GM12878 (cell line): ENCODE data around the gene ERP27. TPM values are rescaled to one million over a fixed set of nuclear protein-coding genes. Genes with fewer than 3 reads are reported as not detected.
A peak's percentile ranks its signal among the peaks of the same experiment; 100 is the strongest.

Experiments
- ATAC-seq: fragments of 200-7000 bp; cut with Tn5 transposase; 3 replicates; pipeline ENCODE4 v1.9.1; 2020; ENCODE audit warnings: mild to moderate bottlenecking, moderate library complexity
- BruUV-seq: library from RNA; stranded (reverse); fragments of 400-500 nt; replicated peaks from 2 replicates; lab custom pipeline; 2021; lab: Mats Ljungman, UMichigan
- CTCF ChIA-PET: fragments of 300-600 bp; sonication (Branson Sonifier 250); formaldehyde crosslinking; extraction: SDS; loops from one replicate; lab custom pipeline; 2021; ENCODE audit warnings: inconsistent platforms; lab: Yijun Ruan, JAX
- POLR2A ChIA-PET: fragments of 350-600 bp; formaldehyde crosslinking; extraction: SDS; loops from one replicate; lab custom pipeline; 2021; ENCODE audit warnings: inconsistent platforms; lab: Charles Lee
- RAD21 ChIA-PET: fragments of 300-600 bp; sonication (Branson Sonifier 250); formaldehyde crosslinking; loops from one replicate; lab custom pipeline; 2023; ENCODE audit warnings: antibody characterized with exemption; ENCODE audit not compliant: unreplicated experiment; lab: Charles Lee
- SMC1A ChIA-PET: fragments of 300-600 bp; sonication (Branson Sonifier 250); formaldehyde crosslinking; loops from one replicate; lab custom pipeline; 2023; ENCODE audit not compliant: unreplicated experiment, uncharacterized antibody; lab: Charles Lee
- DNase-seq: peaks from one replicate; pipeline ENCODE4 v3.0.0-alpha.2; 2011; ENCODE audit warnings: low read depth, low spot score
- FAIRE-seq: peaks from 3 replicates; lab custom pipeline; 2011; peaks lifted over from hg19 to GRCh38; lab: Jason Lieb, UNC
- H2AFZ ChIP-seq: 2 replicates; pipeline ENCODE4 v1.6.0; 2011; ENCODE audit warnings: low read depth, low read length, control low read depth; ENCODE audit not compliant: control insufficient read depth
- H3K27ac ChIP-seq: 2 replicates; pipeline ENCODE4 v1.5.1; 2011; ENCODE audit warnings: control low read depth; ENCODE audit not compliant: control insufficient read depth, insufficient read depth
- H3K27me3 ChIP-seq, 2 experiments: replicated peaks in 1 of 2; 2 replicates each; pipeline versions ENCODE4 v1.6.0 to v1.6.1; 2011; ENCODE audit warnings: low read length in 1 of 2; ENCODE audit not compliant: control insufficient read depth in 2 of 2, insufficient read depth in 2 of 2
- H3K36me3 ChIP-seq, 2 experiments: 2 replicates each; pipeline ENCODE4 v1.5.1; 2011; ENCODE audit warnings: low read length in 1 of 2; ENCODE audit not compliant: control insufficient read depth in 2 of 2, insufficient read depth in 2 of 2
- H3K4me1 ChIP-seq: 2 replicates; pipeline ENCODE4 v1.6.1; 2011; ENCODE audit warnings: mild to moderate bottlenecking, low read length, moderate library complexity, mixed read lengths; ENCODE audit not compliant: control insufficient read depth, insufficient read depth
- H3K4me2 ChIP-seq: 2 replicates; pipeline ENCODE4 v1.6.0; 2011; ENCODE audit warnings: control low read depth; ENCODE audit not compliant: control insufficient read depth, insufficient read depth
- H3K4me3 ChIP-seq: fragments of 200-600 bp; sonication (generic); 2 replicates; pipeline ENCODE4 v1.5.1; 2016
- H3K79me2 ChIP-seq: 2 replicates; pipeline ENCODE4 v1.6.0; 2011; ENCODE audit warnings: low read length; ENCODE audit not compliant: control insufficient read depth, insufficient read depth
- H3K9ac ChIP-seq: 2 replicates; pipeline ENCODE4 v1.8.0; 2011; ENCODE audit warnings: low read length, control low read depth, mixed read lengths; ENCODE audit not compliant: control insufficient read depth, insufficient read depth
- H3K9me3 ChIP-seq: replicated peaks from 3 replicates; pipeline ENCODE4 v1.5.1; 2011; ENCODE audit warnings: mild to moderate bottlenecking, low read length; ENCODE audit not compliant: control insufficient read depth, insufficient read depth
- H4K20me1 ChIP-seq: 2 replicates; pipeline ENCODE4 v1.6.0; 2011; ENCODE audit not compliant: control insufficient read depth, insufficient read depth
- BHLHE40 ChIP-seq, 2 experiments: fragments of 450-650 bp in 1 of 2; IDR thresholded peaks; 2 replicates each; pipeline ENCODE4 v1.6.1; 2011 to 2017; ENCODE audit warnings: low read depth in 2 of 2, borderline replicate concordance in 1 of 2, improper control_type of control experiment in 1 of 2, low read length in 1 of 2, mild to moderate bottlenecking in 1 of 2
- BMI1 ChIP-seq: fragments of 450-650 bp; IDR thresholded peaks from 2 replicates; pipeline ENCODE4 v1.6.1; 2016; ENCODE audit warnings: mild to moderate bottlenecking, moderate library complexity, borderline replicate concordance
- CHD1 ChIP-seq: IDR thresholded peaks from 2 replicates; pipeline ENCODE4 v1.6.1; 2012; ENCODE audit warnings: low read depth, low read length, improper control_type of control experiment
- CHD4 ChIP-seq: fragments of 200-600 bp; sonication (generic); IDR thresholded peaks from 2 replicates; pipeline ENCODE4 v1.6.1; 2016; ENCODE audit warnings: mild to moderate bottlenecking
- EGR1 ChIP-seq, 2 experiments: IDR thresholded peaks; 1 replicate in 1 of 2; 2 replicates in 1 of 2; pipeline ENCODE4 v1.6.1; 2011 to 2012; ENCODE audit warnings: low read depth in 2 of 2, low read length in 2 of 2, borderline replicate concordance in 1 of 2, mild to moderate bottlenecking in 1 of 2, moderate library complexity in 1 of 2
- EP300 ChIP-seq, 2 experiments: fragments of 150-350 bp in 1 of 2; IDR thresholded peaks; 2 replicates each; pipeline ENCODE4 v1.6.1; 2011 to 2012; ENCODE audit warnings: low read depth in 2 of 2, low read length in 2 of 2, borderline replicate concordance in 1 of 2, improper control_type of control experiment in 1 of 2, inconsistent platforms in 1 of 2; ENCODE audit not compliant: control insufficient read depth in 1 of 2
- ETV6 ChIP-seq, 2 experiments: fragments of 450-650 bp in 1 of 2; IDR thresholded peaks in 1 of 2; conservative IDR thresholded peaks in 1 of 2; 2 replicates each; pipeline ENCODE4 v1.6.1; 2014; ENCODE audit warnings: antibody characterized with exemption in 1 of 2, borderline replicate concordance in 1 of 2, low read depth in 1 of 2, mild to moderate bottlenecking in 1 of 2, moderate library complexity in 1 of 2
- IKZF2 ChIP-seq, 2 experiments: fragments of 450-650 bp; IDR thresholded peaks; 2 replicates each; pipeline ENCODE4 v1.6.1; 2017; ENCODE audit warnings: mild to moderate bottlenecking in 2 of 2, moderate library complexity in 2 of 2
- IRF4 ChIP-seq: IDR thresholded peaks from 2 replicates; pipeline ENCODE4 v1.6.1; 2011; ENCODE audit warnings: low read depth, low read length
- JUND ChIP-seq: IDR thresholded peaks from 2 replicates; pipeline ENCODE4 v1.6.1; 2012; ENCODE audit warnings: low read depth, mild to moderate bottlenecking, low read length, improper control_type of control experiment, moderate library complexity
- LARP7 ChIP-seq: fragments of 450-650 bp; IDR thresholded peaks from 2 replicates; pipeline ENCODE4 v1.6.1; 2017; ENCODE audit warnings: mild to moderate bottlenecking
- MAX ChIP-seq: IDR thresholded peaks from 2 replicates; pipeline ENCODE4 v1.6.1; 2012; ENCODE audit warnings: low read depth, low read length, improper control_type of control experiment
- MTA2 ChIP-seq: fragments of 450-650 bp; IDR thresholded peaks from 2 replicates; pipeline ENCODE4 v1.6.1; 2016; ENCODE audit warnings: low read depth, mild to moderate bottlenecking, moderate library complexity
- MYC ChIP-seq: IDR thresholded peaks from 2 replicates; pipeline ENCODE4 v1.6.1; 2011; ENCODE audit warnings: mild to moderate bottlenecking, low read length, moderate library complexity, inconsistent platforms; ENCODE audit not compliant: insufficient read depth, insufficient replicate concordance, insufficient read length, severe bottlenecking
- NFIC ChIP-seq: IDR thresholded peaks from 2 replicates; pipeline ENCODE4 v1.6.1; 2012; ENCODE audit warnings: low read depth, mild to moderate bottlenecking, inconsistent platforms, low read length, moderate library complexity
- NFXL1 ChIP-seq: fragments of 450-650 bp; IDR thresholded peaks from 2 replicates; pipeline ENCODE4 v1.6.1; 2017; ENCODE audit warnings: antibody characterized with exemption, mild to moderate bottlenecking, borderline replicate concordance
- NRF1 ChIP-seq: conservative IDR thresholded peaks from 2 replicates; pipeline ENCODE4 v1.6.1; 2011; ENCODE audit warnings: mild to moderate bottlenecking, low read depth, low read length, improper control_type of control experiment
- PAX5 ChIP-seq: IDR thresholded peaks from 2 replicates; pipeline ENCODE4 v1.6.1; 2011; ENCODE audit warnings: low read depth, low read length, borderline replicate concordance
- RAD21 ChIP-seq: IDR thresholded peaks from 2 replicates; pipeline ENCODE4 v1.6.1; 2011; ENCODE audit warnings: mild to moderate bottlenecking, low read depth, low read length, moderate library complexity; ENCODE audit not compliant: insufficient read depth
- SMAD5 ChIP-seq: IDR thresholded peaks from 2 replicates; pipeline ENCODE4 v1.6.1; 2016; ENCODE audit warnings: antibody characterized with exemption, low read depth
- SMC3 ChIP-seq: IDR thresholded peaks from 2 replicates; pipeline ENCODE4 v1.6.1; 2011; ENCODE audit warnings: low read length, improper control_type of control experiment, borderline replicate concordance
- ZZZ3 ChIP-seq: IDR thresholded peaks from 2 replicates; pipeline ENCODE4 v1.6.1; 2011; ENCODE audit warnings: low read depth; ENCODE audit not compliant: control insufficient read depth, insufficient read length
- WGBS: methylation state at CpG from one replicate; pipeline ENCODE4 v1.1.6; 2016; ENCODE audit warnings: low lambda C conversion rate; ENCODE audit not compliant: insufficient replicate concordance, insufficient coverage; ENCODE audit errors: missing lambda C conversion rate; 5-methylcytosine and 5-hydroxymethylcytosine counted together
- in situ Hi-C: fragments of 300-500 bp; cut with MboI; formaldehyde crosslinking; loops from 9 replicates; pipeline ENCODE4 v1.14.3; 2018; ENCODE audit warnings: mixed read lengths
- intact Hi-C: fragments of 100-400 bp; cut with micrococcal nuclease; formaldehyde crosslinking; loops from one replicate; pipeline ENCODE4 v1.14.2; 2022; ENCODE audit not compliant: unreplicated experiment
- polyA plus RNA-seq, 11 experiments: library from polyadenylated mRNA; depleted of rRNA in 4 of 11; unstranded in 6 of 11; stranded (reverse) in 5 of 11; fragments of >200 nt; fragmentation: Nextera tagmentation in 4 of 11; fragmentation: Illumina TruSeq in 1 of 11; extraction: Ambion mirVana in 4 of 11; extraction: Trizol in 1 of 11; gene quantifications; 1 replicate in 1 of 11; 2 replicates in 10 of 11; pipeline versions ENCODE4 v1.2.1 to v1.2.3, GENCODE V29; 2011 to 2016; ENCODE audit warnings: inconsistent platforms in 2 of 11, missing spikeins in 2 of 11, low read depth in 1 of 11
- total RNA-seq, 4 experiments: library from RNA; depleted of rRNA in 3 of 4; stranded (reverse); fragments of >200 nt in 3 of 4; fragmentation: Illumina TruSeq in 1 of 4; extraction: Trizol in 1 of 4; gene quantifications; 2 replicates each; pipeline versions ENCODE4 v1.2.1 to v1.2.3, GENCODE V29; 2013 to 2021

ERP27 gene
- total and polyA plus RNA-seq, 10 of the 15 experiments (the other 5 are each of a cell fraction or from before 2014, with no cell fraction given), result 0.91 to 2.4 (median 1.4) TPM

DNA sequence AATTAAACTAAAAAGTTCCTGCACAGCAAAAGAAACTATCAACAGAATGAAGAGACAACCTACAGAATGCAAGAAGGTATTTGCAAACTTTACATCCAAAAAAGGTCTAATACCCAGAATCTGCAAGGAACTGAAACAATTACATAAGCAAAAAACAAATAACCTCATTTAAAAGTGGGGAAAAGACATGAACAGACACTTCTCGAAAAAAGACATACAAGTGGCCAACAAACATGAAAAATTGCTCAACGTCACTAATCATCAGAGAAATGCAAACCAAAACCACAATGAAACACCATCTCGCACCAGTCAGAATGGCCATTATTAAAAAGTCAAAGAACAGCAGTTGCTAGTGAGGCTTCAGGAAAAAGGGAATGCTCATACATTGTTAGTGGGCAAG, 49.7 kb upstream of the ERP27 start (continued):
- TF ChIP-seq NRF1, result no peak
- no peak for TF ChIP-seq EGR1 (IDR thresholded peaks at IDR 0.05; ENCODE audit: borderline replicate concordance in 1 of 2, low read depth in 2 of 2, low read length in 2 of 2)
- no peak for TF ChIP-seq LARP7
- peak; percentile 30 to 38; a peak in 1 of 4 replicates for TF ChIP-seq IKZF2 (IDR thresholded peaks at IDR 0.05)
- TF ChIP-seq SMAD5, result no peak
- peak; percentile 78 for TF ChIP-seq MTA2
- TF ChIP-seq CHD1, result no peak
- no peak for TF ChIP-seq EP300 (IDR thresholded peaks at IDR 0.05; ENCODE audit: borderline replicate concordance in 1 of 2, control insufficient read depth in 1 of 2, low read depth in 2 of 2, low read length in 2 of 2)
- peak in 1 of 2 experiments; percentile 19; a peak in 1 of 4 replicates for TF ChIP-seq ETV6 (conservative IDR thresholded peaks at IDR 0.05 in 1 of 2, IDR thresholded peaks at IDR 0.05 in 1 of 2; ENCODE audit: borderline replicate concordance in 1 of 2, low read depth in 1 of 2)
- TF ChIP-seq, all 136 proteins: peak for 18

GRCh38 chr12:14986449-14986848, 48.1 kb upstream of the ERP27 start:
- ChIA-PET POLR2A (interaction anchor here (0.7 kb wide), 1 partner anchor 114 kb away, joined by 4 read pairs; no protein-coding TSS in a partner anchor), RAD21 (interaction anchor here (0.7 to 1.4 kb wide), 9 partner anchors 23 to 262 kb away, joined by 3 to 7 read pairs (median 5); partner anchors contain the start of gene ERP27), SMC1A (interaction anchor here (0.7 to 2.0 kb wide), 6 partner anchors 8 to 792 kb away, joined by 3 to 6 read pairs (median 4); no protein-coding TSS in a partner anchor), CTCF (interaction anchor here (0.6 to 2.8 kb wide), 7 partner anchors 9 to 262 kb away, joined by 3 to 19 read pairs (median 4); partner anchors contain the start of gene PDE6H)
- H2AFZ ChIP-seq, result no peak overlapping the region
- no peak overlapping the region for H3K27ac ChIP-seq
- H3K79me2 ChIP-seq, result no peaks in the 10 kb centered on the region
- H3K36me3 ChIP-seq, result no peaks in the 10 kb centered on the region
- 96% methylated on average over 4 of the region's 4 CpGs for WGBS
- in situ Hi-C loops, result loop anchor here (10.0 kb wide), 1 partner anchor 362 kb away; no protein-coding TSS in a partner anchor
- DNase-seq, result no peak
- no peak for FAIRE-seq
- peaks cover 17% of the 10 kb centered on the region for H3K4me1 ChIP-seq
- no TSS peak for BruUV-seq
- H3K9ac ChIP-seq, result no peak overlapping the region
- H3K9me3 ChIP-seq, result no peaks in the 10 kb centered on the region; the same call in 1 of the 3 replicates
- intact Hi-C loops, result loop anchor here (5.0 kb wide), 1 partner anchor 34 kb away; no protein-coding TSS in a partner anchor
- H3K4me2 ChIP-seq, result no peak overlapping the region
- no peak overlapping the region for H3K4me3 ChIP-seq
- no peak for ATAC-seq
- H3K27me3 ChIP-seq, result no peaks in the 10 kb centered on the region
- no peaks in the 10 kb centered on the region for H4K20me1 ChIP-seq
- no peak for TF ChIP-seq MTA2
- TF ChIP-seq NFIC, result no peak
- no peak for TF ChIP-seq PAX5
- TF ChIP-seq EP300 (IDR thresholded peaks at IDR 0.05; ENCODE audit: borderline replicate concordance in 1 of 2, control insufficient read depth in 1 of 2, low read depth in 2 of 2, low read length in 2 of 2), result no peak
- TF ChIP-seq MAX, result no peak
- no peak for TF ChIP-seq CHD4
- TF ChIP-seq ZZZ3, result no peak
- no peak for TF ChIP-seq MYC
- TF ChIP-seq BMI1, result no peak
- no peak for TF ChIP-seq IRF4
- no peak for TF ChIP-seq BHLHE40 (IDR thresholded peaks at IDR 0.05; ENCODE audit: borderline replicate concordance in 1 of 2, low read depth in 2 of 2, low read length in 1 of 2)
- TF ChIP-seq RAD21, result peak; percentile 55
- TF ChIP-seq JUND, result no peak
- TF ChIP-seq NFXL1, result no peak
- peak; percentile 26; the same call in 1 of the 2 replicates for TF ChIP-seq SMC3
